Fibroblast of mammary gland (primary cell): ENCODE data around the gene TMEM255A.

ENCODE experiments used
- DNase-seq: peaks from one replicate; pipeline ENCODE4 v3.0.0-alpha.2; 2010; ENCODE audit warnings: low read depth
- H3K4me3 ChIP-seq: 2 replicates; pipeline ENCODE4 v1.5.1; 2011; ENCODE audit warnings: low read depth, mild to moderate bottlenecking, low read length, moderate library complexity; ENCODE audit not compliant: control insufficient read depth
- CTCF ChIP-seq: conservative IDR thresholded peaks from 2 replicates; pipeline ENCODE4 v1.5.1; 2011; ENCODE audit warnings: low read depth, low read length, inconsistent platforms; ENCODE audit not compliant: control insufficient read depth, insufficient read depth

Gene TMEM255A

GRCh38 chrX:120213438-120214265 is 97.6 kb downstream of the TMEM255A start:
- DNase-seq: peak; percentile 64

More at GRCh38 chrX:120213438-120214265, 97.6 kb downstream of the TMEM255A start:
- TF ChIP-seq CTCF: peak; percentile 88
- H3K4me3 ChIP-seq: no peak overlapping the region
